ENCODE results near the gene MYZAP. TPM values are rescaled to one million over a fixed set of nuclear protein-coding genes. Genes with fewer than 3 reads are reported as not detected.

Gene MYZAP
- total and polyA plus RNA-seq, 2 experiments from 2014 or later = 1.0 to 1.5 TPM

DNA sequence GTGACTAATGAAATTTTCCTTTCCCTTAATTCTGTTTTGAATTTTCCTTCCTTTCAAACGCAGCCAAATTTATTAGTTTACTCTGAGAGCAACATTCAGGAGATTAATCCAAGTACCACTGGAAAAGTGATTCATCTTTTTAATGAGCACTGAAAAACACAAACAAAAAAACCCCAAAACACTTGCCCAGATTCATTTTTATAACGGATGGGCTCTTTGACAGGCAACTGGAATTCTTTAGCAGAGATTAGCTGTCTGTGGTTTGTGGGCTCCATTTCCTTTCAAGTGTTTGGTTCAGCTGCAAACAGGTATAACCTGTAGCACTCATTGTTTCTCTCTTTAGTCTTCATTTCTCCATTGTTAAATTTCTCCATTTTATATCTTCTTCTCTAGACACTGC is 111.7 kb downstream of the MYZAP start:
- Histone ChIP-seq H3K9me2 (ENCODE audit: insufficient read depth) (peaks cover 13% of the 10 kb centered on the region), H3K36me3 (ENCODE audit: insufficient read depth) (no peaks in the 10 kb centered on the region), H4K20me1 (replicated peaks; ENCODE audit: insufficient read depth) (no peaks in the 10 kb centered on the region; the same call in 1 of the 2 replicates), H3K4me2 (no peak overlapping the region), H3K4me3 (no peak overlapping the region), H3F3A (replicated peaks; ENCODE audit: low read depth) (no peaks in the 10 kb centered on the region), H3K79me2 (replicated peaks; ENCODE audit: insufficient read depth) (peaks cover 17% of the 10 kb centered on the region), H3K27me3 (ENCODE audit: insufficient read depth) (peaks cover 8% of the 10 kb centered on the region), H3K4me1 (ENCODE audit: insufficient read depth) (0 out of 2 replicates have a peak, but pooled peaks cover 4% of the 10 kb centered on the region), H3K27ac (ENCODE audit: low read depth) (no peak overlapping the region), H2AFZ (no peak overlapping the region)
- ATAC-seq (no peak), DNase-seq (ENCODE audit: low spot score) (no peak)
- TF ChIP-seq NANOG (IDR thresholded peaks at IDR 0.05; ENCODE audit: borderline replicate concordance) (no peak), POLR2AphosphoS5 (IDR thresholded peaks at IDR 0.05; ENCODE audit: low read depth) (no peak), EZH2phosphoT487 (IDR thresholded peaks at IDR 0.05; ENCODE audit: unreplicated experiment) (no peak), JUNB (IDR thresholded peaks at IDR 0.05; ENCODE audit: unreplicated experiment) (no peak), CREB1 (CRISPR knock-in tag; IDR thresholded peaks at IDR 0.05; ENCODE audit: low read depth) (no peak), EZH2 (IDR thresholded peaks at IDR 0.05; ENCODE audit: low read depth, unreplicated experiment) (no peak), ZNF331 (CRISPR knock-in tag; IDR thresholded peaks at IDR 0.05; ENCODE audit: low read depth) (no peak)
- TF ChIP-seq, protein P1, sequence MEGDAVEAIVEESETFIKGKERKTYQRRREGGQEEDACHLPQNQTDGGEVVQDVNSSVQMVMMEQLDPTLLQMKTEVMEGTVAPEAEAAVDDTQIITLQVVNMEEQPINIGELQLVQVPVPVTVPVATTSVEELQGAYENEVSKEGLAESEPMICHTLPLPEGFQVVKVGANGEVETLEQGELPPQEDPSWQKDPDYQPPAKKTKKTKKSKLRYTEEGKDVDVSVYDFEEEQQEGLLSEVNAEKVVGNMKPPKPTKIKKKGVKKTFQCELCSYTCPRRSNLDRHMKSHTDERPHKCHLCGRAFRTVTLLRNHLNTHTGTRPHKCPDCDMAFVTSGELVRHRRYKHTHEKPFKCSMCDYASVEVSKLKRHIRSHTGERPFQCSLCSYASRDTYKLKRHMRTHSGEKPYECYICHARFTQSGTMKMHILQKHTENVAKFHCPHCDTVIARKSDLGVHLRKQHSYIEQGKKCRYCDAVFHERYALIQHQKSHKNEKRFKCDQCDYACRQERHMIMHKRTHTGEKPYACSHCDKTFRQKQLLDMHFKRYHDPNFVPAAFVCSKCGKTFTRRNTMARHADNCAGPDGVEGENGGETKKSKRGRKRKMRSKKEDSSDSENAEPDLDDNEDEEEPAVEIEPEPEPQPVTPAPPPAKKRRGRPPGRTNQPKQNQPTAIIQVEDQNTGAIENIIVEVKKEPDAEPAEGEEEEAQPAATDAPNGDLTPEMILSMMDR (conservative IDR thresholded peaks at IDR 0.05; ENCODE audit: low read depth in 2 of 2) = no peak
- TF ChIP-seq, protein P2, sequence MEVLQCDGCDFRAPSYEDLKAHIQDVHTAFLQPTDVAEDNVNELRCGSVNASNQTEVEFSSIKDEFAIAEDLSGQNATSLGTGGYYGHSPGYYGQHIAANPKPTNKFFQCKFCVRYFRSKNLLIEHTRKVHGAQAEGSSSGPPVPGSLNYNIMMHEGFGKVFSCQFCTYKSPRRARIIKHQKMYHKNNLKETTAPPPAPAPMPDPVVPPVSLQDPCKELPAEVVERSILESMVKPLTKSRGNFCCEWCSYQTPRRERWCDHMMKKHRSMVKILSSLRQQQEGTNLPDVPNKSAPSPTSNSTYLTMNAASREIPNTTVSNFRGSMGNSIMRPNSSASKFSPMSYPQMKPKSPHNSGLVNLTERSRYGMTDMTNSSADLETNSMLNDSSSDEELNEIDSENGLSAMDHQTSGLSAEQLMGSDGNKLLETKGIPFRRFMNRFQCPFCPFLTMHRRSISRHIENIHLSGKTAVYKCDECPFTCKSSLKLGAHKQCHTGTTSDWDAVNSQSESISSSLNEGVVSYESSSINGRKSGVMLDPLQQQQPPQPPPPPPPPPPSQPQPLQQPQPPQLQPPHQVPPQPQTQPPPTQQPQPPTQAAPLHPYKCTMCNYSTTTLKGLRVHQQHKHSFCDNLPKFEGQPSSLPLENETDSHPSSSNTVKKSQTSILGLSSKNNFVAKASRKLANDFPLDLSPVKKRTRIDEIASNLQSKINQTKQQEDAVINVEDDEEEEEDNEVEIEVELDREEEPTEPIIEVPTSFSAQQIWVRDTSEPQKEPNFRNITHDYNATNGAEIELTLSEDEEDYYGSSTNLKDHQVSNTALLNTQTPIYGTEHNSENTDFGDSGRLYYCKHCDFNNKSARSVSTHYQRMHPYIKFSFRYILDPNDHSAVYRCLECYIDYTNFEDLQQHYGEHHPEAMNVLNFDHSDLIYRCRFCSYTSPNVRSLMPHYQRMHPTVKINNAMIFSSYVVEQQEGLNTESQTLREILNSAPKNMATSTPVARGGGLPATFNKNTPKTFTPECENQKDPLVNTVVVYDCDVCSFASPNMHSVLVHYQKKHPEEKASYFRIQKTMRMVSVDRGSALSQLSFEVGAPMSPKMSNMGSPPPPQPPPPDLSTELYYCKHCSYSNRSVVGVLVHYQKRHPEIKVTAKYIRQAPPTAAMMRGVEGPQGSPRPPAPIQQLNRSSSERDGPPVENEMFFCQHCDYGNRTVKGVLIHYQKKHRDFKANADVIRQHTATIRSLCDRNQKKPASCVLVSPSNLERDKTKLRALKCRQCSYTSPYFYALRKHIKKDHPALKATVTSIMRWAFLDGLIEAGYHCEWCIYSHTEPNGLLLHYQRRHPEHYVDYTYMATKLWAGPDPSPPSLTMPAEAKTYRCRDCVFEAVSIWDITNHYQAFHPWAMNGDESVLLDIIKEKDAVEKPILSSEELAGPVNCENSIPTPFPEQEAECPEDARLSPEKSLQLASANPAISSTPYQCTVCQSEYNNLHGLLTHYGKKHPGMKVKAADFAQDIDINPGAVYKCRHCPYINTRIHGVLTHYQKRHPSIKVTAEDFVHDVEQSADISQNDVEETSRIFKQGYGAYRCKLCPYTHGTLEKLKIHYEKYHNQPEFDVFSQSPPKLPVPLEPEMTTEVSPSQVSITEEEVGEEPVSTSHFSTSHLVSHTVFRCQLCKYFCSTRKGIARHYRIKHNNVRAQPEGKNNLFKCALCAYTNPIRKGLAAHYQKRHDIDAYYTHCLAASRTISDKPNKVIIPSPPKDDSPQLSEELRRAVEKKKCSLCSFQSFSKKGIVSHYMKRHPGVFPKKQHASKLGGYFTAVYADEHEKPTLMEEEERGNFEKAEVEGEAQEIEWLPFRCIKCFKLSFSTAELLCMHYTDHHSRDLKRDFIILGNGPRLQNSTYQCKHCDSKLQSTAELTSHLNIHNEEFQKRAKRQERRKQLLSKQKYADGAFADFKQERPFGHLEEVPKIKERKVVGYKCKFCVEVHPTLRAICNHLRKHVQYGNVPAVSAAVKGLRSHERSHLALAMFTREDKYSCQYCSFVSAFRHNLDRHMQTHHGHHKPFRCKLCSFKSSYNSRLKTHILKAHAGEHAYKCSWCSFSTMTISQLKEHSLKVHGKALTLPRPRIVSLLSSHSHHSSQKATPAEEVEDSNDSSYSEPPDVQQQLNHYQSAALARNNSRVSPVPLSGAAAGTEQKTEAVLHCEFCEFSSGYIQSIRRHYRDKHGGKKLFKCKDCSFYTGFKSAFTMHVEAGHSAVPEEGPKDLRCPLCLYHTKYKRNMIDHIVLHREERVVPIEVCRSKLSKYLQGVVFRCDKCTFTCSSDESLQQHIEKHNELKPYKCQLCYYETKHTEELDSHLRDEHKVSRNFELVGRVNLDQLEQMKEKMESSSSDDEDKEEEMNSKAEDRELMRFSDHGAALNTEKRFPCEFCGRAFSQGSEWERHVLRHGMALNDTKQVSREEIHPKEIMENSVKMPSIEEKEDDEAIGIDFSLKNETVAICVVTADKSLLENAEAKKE (CRISPR knock-in tag; IDR thresholded peaks at IDR 0.05) = no peak
- TF ChIP-seq, protein P3, sequence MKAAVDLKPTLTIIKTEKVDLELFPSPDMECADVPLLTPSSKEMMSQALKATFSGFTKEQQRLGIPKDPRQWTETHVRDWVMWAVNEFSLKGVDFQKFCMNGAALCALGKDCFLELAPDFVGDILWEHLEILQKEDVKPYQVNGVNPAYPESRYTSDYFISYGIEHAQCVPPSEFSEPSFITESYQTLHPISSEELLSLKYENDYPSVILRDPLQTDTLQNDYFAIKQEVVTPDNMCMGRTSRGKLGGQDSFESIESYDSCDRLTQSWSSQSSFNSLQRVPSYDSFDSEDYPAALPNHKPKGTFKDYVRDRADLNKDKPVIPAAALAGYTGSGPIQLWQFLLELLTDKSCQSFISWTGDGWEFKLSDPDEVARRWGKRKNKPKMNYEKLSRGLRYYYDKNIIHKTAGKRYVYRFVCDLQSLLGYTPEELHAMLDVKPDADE (IDR thresholded peaks at IDR 0.05) = no peak
- TF ChIP-seq, protein P4, sequence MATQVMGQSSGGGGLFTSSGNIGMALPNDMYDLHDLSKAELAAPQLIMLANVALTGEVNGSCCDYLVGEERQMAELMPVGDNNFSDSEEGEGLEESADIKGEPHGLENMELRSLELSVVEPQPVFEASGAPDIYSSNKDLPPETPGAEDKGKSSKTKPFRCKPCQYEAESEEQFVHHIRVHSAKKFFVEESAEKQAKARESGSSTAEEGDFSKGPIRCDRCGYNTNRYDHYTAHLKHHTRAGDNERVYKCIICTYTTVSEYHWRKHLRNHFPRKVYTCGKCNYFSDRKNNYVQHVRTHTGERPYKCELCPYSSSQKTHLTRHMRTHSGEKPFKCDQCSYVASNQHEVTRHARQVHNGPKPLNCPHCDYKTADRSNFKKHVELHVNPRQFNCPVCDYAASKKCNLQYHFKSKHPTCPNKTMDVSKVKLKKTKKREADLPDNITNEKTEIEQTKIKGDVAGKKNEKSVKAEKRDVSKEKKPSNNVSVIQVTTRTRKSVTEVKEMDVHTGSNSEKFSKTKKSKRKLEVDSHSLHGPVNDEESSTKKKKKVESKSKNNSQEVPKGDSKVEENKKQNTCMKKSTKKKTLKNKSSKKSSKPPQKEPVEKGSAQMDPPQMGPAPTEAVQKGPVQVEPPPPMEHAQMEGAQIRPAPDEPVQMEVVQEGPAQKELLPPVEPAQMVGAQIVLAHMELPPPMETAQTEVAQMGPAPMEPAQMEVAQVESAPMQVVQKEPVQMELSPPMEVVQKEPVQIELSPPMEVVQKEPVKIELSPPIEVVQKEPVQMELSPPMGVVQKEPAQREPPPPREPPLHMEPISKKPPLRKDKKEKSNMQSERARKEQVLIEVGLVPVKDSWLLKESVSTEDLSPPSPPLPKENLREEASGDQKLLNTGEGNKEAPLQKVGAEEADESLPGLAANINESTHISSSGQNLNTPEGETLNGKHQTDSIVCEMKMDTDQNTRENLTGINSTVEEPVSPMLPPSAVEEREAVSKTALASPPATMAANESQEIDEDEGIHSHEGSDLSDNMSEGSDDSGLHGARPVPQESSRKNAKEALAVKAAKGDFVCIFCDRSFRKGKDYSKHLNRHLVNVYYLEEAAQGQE (IDR thresholded peaks at IDR 0.05; ENCODE audit: unreplicated experiment) = no peak
- Mint-ChIP-seq H3K9me3 (no peaks in the 10 kb centered on the region), H3K36me3 (ENCODE audit: low read depth) (no peaks in the 10 kb centered on the region), H3K4me1 (peaks cover 7% of the 10 kb centered on the region; the same call in 2 of the 3 replicates), H3K4me3 (no peak overlapping the region), H3K27me3 (ENCODE audit: insufficient read depth, low read depth, poor library complexity) (peaks cover 18% of the 10 kb centered on the region), H3K27ac (no peak overlapping the region)
